GM23248 (cell line): Measurements from ENCODE around the gene NIT1. TPM values are rescaled to one million over a fixed set of nuclear protein-coding genes. Genes with fewer than 3 reads are reported as not detected.

Source experiments
- DNase-seq: peaks from one replicate; pipeline ENCODE4 v3.0.0-alpha.2; 2015
- H2AFZ ChIP-seq: fragments of 200-600 bp; sonication (generic); 2 replicates; pipeline ENCODE4 v1.6.1; 2016; ENCODE audit warnings: antibody characterized with exemption
- H3F3A ChIP-seq: fragments of 200-600 bp; sonication (generic); 2 replicates; pipeline ENCODE4 v1.6.1; 2016; ENCODE audit warnings: mild to moderate bottlenecking, antibody characterized with exemption, mixed run types; ENCODE audit not compliant: insufficient read depth
- H3K27ac ChIP-seq: fragments of 200-600 bp; sonication (generic); 2 replicates; pipeline ENCODE4 v1.5.1; 2016; ENCODE audit warnings: mild to moderate bottlenecking
- H3K27me3 ChIP-seq: fragments of 200-600 bp; sonication (generic); replicated peaks from 2 replicates; pipeline ENCODE4 v1.6.1; 2016; ENCODE audit warnings: mild to moderate bottlenecking; ENCODE audit not compliant: insufficient read depth
- H3K36me3 ChIP-seq: fragments of 200-600 bp; sonication (generic); 2 replicates; pipeline ENCODE4 v1.6.1; 2016; ENCODE audit warnings: low read depth, mild to moderate bottlenecking
- H3K4me1 ChIP-seq: fragments of 200-600 bp; sonication (generic); 2 replicates; pipeline ENCODE4 v1.6.1; 2016; ENCODE audit warnings: mild to moderate bottlenecking; ENCODE audit not compliant: insufficient read depth
- H3K4me2 ChIP-seq: fragments of 200-600 bp; sonication (generic); one replicate; pipeline ENCODE4 v1.6.1; 2016; ENCODE audit warnings: mild to moderate bottlenecking; ENCODE audit not compliant: unreplicated experiment
- H3K4me3 ChIP-seq: fragments of 200-600 bp; sonication (generic); 2 replicates; pipeline ENCODE4 v1.5.1; 2016; ENCODE audit warnings: mild to moderate bottlenecking
- H3K79me2 ChIP-seq: fragments of 200-600 bp; sonication (generic); 2 replicates; pipeline ENCODE4 v1.6.1; 2016; ENCODE audit warnings: mild to moderate bottlenecking; ENCODE audit not compliant: insufficient read depth
- H3K9ac ChIP-seq: fragments of 200-600 bp; sonication (generic); 2 replicates; pipeline ENCODE4 v1.6.1; 2016; ENCODE audit warnings: mild to moderate bottlenecking
- H3K9me2 ChIP-seq: fragments of 200-600 bp; sonication (generic); 2 replicates; pipeline ENCODE4 v1.6.1; 2016; ENCODE audit warnings: mixed run types, mild to moderate bottlenecking, moderate library complexity; ENCODE audit not compliant: insufficient read depth
- H3K9me3 ChIP-seq: fragments of 200-600 bp; sonication (generic); one replicate; pipeline ENCODE4 v1.6.1; 2017; ENCODE audit warnings: low read depth
- H4K20me1 ChIP-seq: fragments of 200-600 bp; sonication (generic); 2 replicates; pipeline ENCODE4 v1.6.0; 2016; ENCODE audit not compliant: insufficient read depth
- EZH2 ChIP-seq: fragments of 200-600 bp; sonication (generic); IDR thresholded peaks from 2 replicates; pipeline ENCODE4 v1.6.1; 2018; ENCODE audit warnings: antibody characterized with exemption, mild to moderate bottlenecking; ENCODE audit not compliant: insufficient read depth, poor library complexity, severe bottlenecking
- EZH2phosphoT487 ChIP-seq: fragments of 200-600 bp; sonication (generic); IDR thresholded peaks from 2 replicates; pipeline ENCODE4 v1.6.1; 2018; ENCODE audit warnings: antibody characterized with exemption, moderate library complexity, mild to moderate bottlenecking, low read depth; ENCODE audit not compliant: insufficient read depth
- WGBS, 2 experiments: methylation state at CpG; one replicate each; pipeline ENCODE4 v1.1.6; 2015 to 2017; ENCODE audit warnings: low lambda C conversion rate in 2 of 2, low coverage in 1 of 2; ENCODE audit errors: missing lambda C conversion rate in 2 of 2; 5-methylcytosine and 5-hydroxymethylcytosine counted together
- in situ Hi-C: fragments of 300-500 bp; cut with MboI; formaldehyde crosslinking; loops from 2 replicates; pipeline ENCODE4 v1.15.0; 2020
- polyA plus RNA-seq: library from polyadenylated mRNA; unstranded; fragments of >200 nt; fragmentation: Nextera tagmentation; extraction: Ambion mirVana; gene quantifications from 2 replicates; pipeline ENCODE4 v1.2.1, GENCODE V29; 2016
- total RNA-seq: library from RNA; depleted of rRNA; stranded (reverse); fragments of >200 nt; shearing (Covaris generic); gene quantifications from 2 replicates; pipeline ENCODE4 v1.2.3, GENCODE V29; 2014

The NIT1 gene
- total and polyA plus RNA-seq, 2 experiments from 2014 or later, result 24.3 to 30.9 TPM

GRCh38 chr1:161088587-161089110 is 29.3 kb upstream of the NIT1 start:
- H3K4me2 ChIP-seq, result peak overlapping the region; percentile 16
- DNase-seq, result peak; percentile 78
- TF ChIP-seq EZH2phosphoT487 (no peak), EZH2 (no peak)
- H4K20me1 ChIP-seq, result no peaks in the 10 kb centered on the region
- peak overlapping the region; percentile 40; the same call in 1 of the 2 replicates for H2AFZ ChIP-seq
- in situ Hi-C loops, result no loop called here
- WGBS, 2 experiments, result 48 to 51% methylated on average over 3 of the region's 3 CpGs
- no peaks in the 10 kb centered on the region for H3K9me2 ChIP-seq
- H3K79me2 ChIP-seq, result no peaks in the 10 kb centered on the region
- H3K4me3 ChIP-seq, result no peak overlapping the region
- no peaks in the 10 kb centered on the region for H3K27me3 ChIP-seq
- 0 out of 2 replicates have a peak overlapping the region, but pooled peaks have one; percentile 17 for H3K9ac ChIP-seq
- H3F3A ChIP-seq, result peaks cover 25% of the 10 kb centered on the region; the same call in 1 of the 2 replicates
- peaks cover 51% of the 10 kb centered on the region for H3K4me1 ChIP-seq
- peak overlapping the region; percentile 32 for H3K27ac ChIP-seq
- H3K9me3 ChIP-seq, result no peaks in the 10 kb centered on the region
- H3K36me3 ChIP-seq, result no peaks in the 10 kb centered on the region

GRCh38 chr1:161089251-161089924 is 28.5 kb upstream of the NIT1 start, which contains the start of gene NECTIN4:
TSS of gene NECTIN4 (minus strand) at chr1:161089558. CDS start at chr1:161089296, 262 bp downstream.
- Histone ChIP-seq H2AFZ (peak within 1 kb of the TSS; percentile 40; the same call in 1 of the 2 replicates), H3K4me3 (no peak within 1 kb of the TSS), H3K9me2 (no peaks in the 10 kb centered on the region), H4K20me1 (no peaks in the 10 kb centered on the region), H3K9me3 (no peaks in the 10 kb centered on the region), H3K36me3 (no peaks in the 10 kb centered on the region), H3F3A (0 out of 2 replicates have a peak, but pooled peaks cover 18% of the 10 kb centered on the region), H3K27ac (peak within 1 kb of the TSS; percentile 32), H3K79me2 (no peaks in the 10 kb centered on the region), H3K4me1 (peaks cover 44% of the 10 kb centered on the region), H3K9ac (0 out of 2 replicates have a peak within 1 kb of the TSS, but pooled peaks have one; percentile 17), H3K4me2 (peak within 1 kb of the TSS; percentile 16), H3K27me3 (no peaks in the 10 kb centered on the region)
- no peak for DNase-seq
- in situ Hi-C loops, result no loop called here
- TF ChIP-seq EZH2, result no peak
- no peak for TF ChIP-seq EZH2phosphoT487
- 67 to 75% methylated on average over 17 to 22 of the region's 22 CpGs for WGBS, 2 experiments

- no peaks in the 10 kb centered on the region for H3K27me3 ChIP-seq
- WGBS, 2 experiments, result 96 to 97% methylated on average over 5 of the region's 5 CpGs
Measured at GRCh38 chr1:161089938-161090337, 28.0 kb upstream of the NIT1 start.

GRCh38 chr1:161090617-161091016 is 27.3 kb upstream of the NIT1 start:
- WGBS, 2 experiments, result 80 to 92% methylated on average over 3 of the region's 3 CpGs
- no peaks in the 10 kb centered on the region for H3K79me2 ChIP-seq
- no peak overlapping the region for H3K9ac ChIP-seq
- TF ChIP-seq EZH2phosphoT487 (no peak), EZH2 (no peak)
- no peak for DNase-seq
- H3K4me1 ChIP-seq, result peaks cover 33% of the 10 kb centered on the region
- H3K9me2 ChIP-seq, result no peaks in the 10 kb centered on the region
- no peaks in the 10 kb centered on the region for H3K36me3 ChIP-seq
- no peaks in the 10 kb centered on the region for H3K9me3 ChIP-seq
- no peak overlapping the region for H2AFZ ChIP-seq
- H3K4me3 ChIP-seq, result no peak overlapping the region
- no peaks in the 10 kb centered on the region for H4K20me1 ChIP-seq
- no peaks in the 10 kb centered on the region for H3K27me3 ChIP-seq
- H3K27ac ChIP-seq, result no peak overlapping the region
- H3F3A ChIP-seq, result 0 out of 2 replicates have a peak, but pooled peaks cover 18% of the 10 kb centered on the region
- in situ Hi-C loops, result loop anchor here (10.0 kb wide), 1 partner anchor 96 kb away; no protein-coding TSS in a partner anchor
- H3K4me2 ChIP-seq, result no peak overlapping the region

More at GRCh38 chr1:161089938-161090337, 28.0 kb upstream of the NIT1 start:
- DNase-seq, result no peak
- Histone ChIP-seq H3K9me2 (no peaks in the 10 kb centered on the region), H3K9ac (no peak overlapping the region), H3K9me3 (no peaks in the 10 kb centered on the region), H3F3A (0 out of 2 replicates have a peak, but pooled peaks cover 18% of the 10 kb centered on the region), H3K79me2 (no peaks in the 10 kb centered on the region), H3K27ac (no peak overlapping the region), H3K4me2 (no peak overlapping the region), H2AFZ (no peak overlapping the region), H3K4me3 (no peak overlapping the region), H3K4me1 (peaks cover 39% of the 10 kb centered on the region), H4K20me1 (no peaks in the 10 kb centered on the region), H3K36me3 (no peaks in the 10 kb centered on the region)
- TF ChIP-seq EZH2phosphoT487 (no peak), EZH2 (no peak)
- in situ Hi-C loops, result loop anchor here (10.0 kb wide), 1 partner anchor 95 kb away; no protein-coding TSS in a partner anchor
